ENCODE measurements around the gene CYP46A1.

CYP46A1 gene

GRCh38 chr14:99752486-99753121, 68.5 kb downstream of the CYP46A1 start:
- no peak overlapping the region for H3K4me3 ChIP-seq (ENCODE audit: control insufficient read depth, low read depth, low read length)
- DNase-seq (ENCODE audit: low read depth) = peak; percentile 53
- no peak for TF ChIP-seq CTCF (conservative IDR thresholded peaks at IDR 0.05; ENCODE audit: control insufficient read depth, insufficient read depth, low read depth, low read length)

GRCh38 chr14:99753225-99754140, 69.4 kb downstream of the CYP46A1 start:
- no peak overlapping the region for H3K4me3 ChIP-seq (ENCODE audit: control insufficient read depth, low read depth, low read length)
- TF ChIP-seq CTCF (conservative IDR thresholded peaks at IDR 0.05; ENCODE audit: control insufficient read depth, insufficient read depth, low read depth, low read length) = no peak
- DNase-seq (ENCODE audit: low read depth) = no peak

GRCh38 chr14:99754141-99755067, 70.3 kb downstream of the CYP46A1 start:
- H3K4me3 ChIP-seq (ENCODE audit: control insufficient read depth, low read depth, low read length) = no peak overlapping the region
- peak; percentile 62 for DNase-seq (ENCODE audit: low read depth)
- no peak for TF ChIP-seq CTCF (conservative IDR thresholded peaks at IDR 0.05; ENCODE audit: control insufficient read depth, insufficient read depth, low read depth, low read length)

- TF ChIP-seq CTCF (conservative IDR thresholded peaks at IDR 0.05; ENCODE audit: control insufficient read depth, insufficient read depth, low read depth, low read length) = no peak
Measured at GRCh38 chr14:99755068-99755405, 70.9 kb downstream of the CYP46A1 start.

GRCh38 chr14:99755629-99756603, 71.8 kb downstream of the CYP46A1 start:
- no peak for TF ChIP-seq CTCF (conservative IDR thresholded peaks at IDR 0.05; ENCODE audit: control insufficient read depth, insufficient read depth, low read depth, low read length)
- peak; percentile 96 for DNase-seq (ENCODE audit: low read depth)

More at GRCh38 chr14:99755068-99755405, 70.9 kb downstream of the CYP46A1 start:
- no peak for DNase-seq (ENCODE audit: low read depth)
- no peak overlapping the region for H3K4me3 ChIP-seq (ENCODE audit: control insufficient read depth, low read depth, low read length)

More at GRCh38 chr14:99755629-99756603, 71.8 kb downstream of the CYP46A1 start:
- no peak overlapping the region for H3K4me3 ChIP-seq (ENCODE audit: control insufficient read depth, low read depth, low read length)

Data from fibroblast of mammary gland (primary cell).